Liver (tissue), 9 donors: ENCODE measurements around the gene YPEL3. TPM values are rescaled to one million over a fixed set of nuclear protein-coding genes. Genes with fewer than 3 reads are reported as not detected.
A peak's percentile ranks its signal among the peaks of the same experiment; 100 is the strongest.

Experiments
- DNase-seq: peaks from one replicate; pipeline ENCODE4 v3.0.0-alpha.2; 2017; ENCODE audit warnings: low spot score
- H3K27ac ChIP-seq, 2 donors: one replicate each; pipeline ENCODE4 v1.7.0; 2013; ENCODE audit warnings: inconsistent platforms in 2 of 2, low read length in 2 of 2, control low read depth in 1 of 2, low read depth in 1 of 2, mild to moderate bottlenecking in 1 of 2
- H3K27me3 ChIP-seq, 4 donors: one replicate each; pipeline versions ENCODE4 v1.6.1 to v1.7.0; 2013; ENCODE audit warnings: low read length in 3 of 4, inconsistent platforms in 1 of 4, mild to moderate bottlenecking in 1 of 4, moderate library complexity in 1 of 4; ENCODE audit not compliant: control insufficient read depth in 4 of 4, insufficient read depth in 4 of 4
- H3K36me3 ChIP-seq, 4 donors: one replicate each; pipeline versions ENCODE4 v1.6.1 to v1.7.0; 2013; ENCODE audit warnings: low read length in 3 of 4, mild to moderate bottlenecking in 3 of 4, low read depth in 1 of 4, moderate library complexity in 1 of 4; ENCODE audit not compliant: control insufficient read depth in 4 of 4, insufficient read depth in 3 of 4
- H3K4me1 ChIP-seq, 4 donors: one replicate each; pipeline versions ENCODE4 v1.6.1 to v1.7.0; 2013; ENCODE audit warnings: low read length in 3 of 4, mild to moderate bottlenecking in 3 of 4, moderate library complexity in 1 of 4; ENCODE audit not compliant: control insufficient read depth in 4 of 4, insufficient read depth in 4 of 4
- H3K4me3 ChIP-seq, 3 donors: one replicate each; pipeline versions ENCODE4 v1.6.1 to v1.7.0; 2013; ENCODE audit warnings: low read length in 3 of 3, control low read depth in 1 of 3, low read depth in 1 of 3, mild to moderate bottlenecking in 1 of 3
- H3K9ac ChIP-seq, 2 donors: one replicate each; pipeline ENCODE4 v1.7.0; 2013; ENCODE audit warnings: low read length in 2 of 2, mild to moderate bottlenecking in 2 of 2, moderate library complexity in 2 of 2, control low read depth in 1 of 2, low read depth in 1 of 2
- H3K9me3 ChIP-seq, 4 donors: one replicate each; pipeline versions ENCODE4 v1.6.1 to v1.7.0; 2013; ENCODE audit warnings: low read length in 3 of 4; ENCODE audit not compliant: control insufficient read depth in 4 of 4
- CTCF ChIP-seq: fragments of 150-350 bp; IDR thresholded peaks from 2 replicates; pipeline ENCODE4 v1.5.1; 2017; ENCODE audit warnings: improper control_type of control experiment, low read depth, low read length; ENCODE audit not compliant: missing input control
- EGR1 ChIP-seq, 2 donors: IDR thresholded peaks; 2 replicates each; pipeline ENCODE4 v1.6.1; 2016 to 2018; ENCODE audit warnings: antibody characterized with exemption in 2 of 2, low read depth in 2 of 2
- FOXA1 ChIP-seq: IDR thresholded peaks from 2 replicates; pipeline ENCODE4 v1.6.1; 2016; ENCODE audit warnings: antibody characterized with exemption
- FOXA2 ChIP-seq: IDR thresholded peaks from 2 replicates; pipeline ENCODE4 v1.6.1; 2016; ENCODE audit warnings: antibody characterized with exemption
- GABPA ChIP-seq, 2 donors: IDR thresholded peaks in 1 of 2; conservative IDR thresholded peaks in 1 of 2; 2 replicates each; pipeline ENCODE4 v1.6.1; 2016; ENCODE audit warnings: antibody characterized with exemption in 2 of 2, mild to moderate bottlenecking in 1 of 2, moderate library complexity in 1 of 2
- HNF4G ChIP-seq: IDR thresholded peaks from 2 replicates; pipeline ENCODE4 v1.6.1; 2016; ENCODE audit warnings: antibody characterized with exemption
- MAX ChIP-seq: IDR thresholded peaks from 2 replicates; pipeline ENCODE4 v1.6.1; 2016; ENCODE audit warnings: antibody characterized with exemption
- NR2F2 ChIP-seq: IDR thresholded peaks from 2 replicates; pipeline ENCODE4 v1.6.1; 2016; ENCODE audit warnings: antibody characterized with exemption
- RAD21 ChIP-seq, 2 donors: IDR thresholded peaks; 2 replicates each; pipeline ENCODE4 v1.6.1; 2016; ENCODE audit warnings: antibody characterized with exemption in 2 of 2, mild to moderate bottlenecking in 2 of 2
- REST ChIP-seq: IDR thresholded peaks from 2 replicates; pipeline ENCODE4 v1.6.1; 2016; ENCODE audit warnings: antibody characterized with exemption, mild to moderate bottlenecking
- RXRA ChIP-seq, 2 donors: IDR thresholded peaks; 2 replicates each; pipeline ENCODE4 v1.6.1; 2017 to 2018; ENCODE audit warnings: antibody characterized with exemption in 2 of 2, mild to moderate bottlenecking in 1 of 2
- SP1 ChIP-seq: IDR thresholded peaks from 2 replicates; pipeline ENCODE4 v1.6.1; 2018; ENCODE audit warnings: antibody characterized with exemption, mild to moderate bottlenecking
- TAF1 ChIP-seq: conservative IDR thresholded peaks from 2 replicates; pipeline ENCODE4 v1.6.1; 2016; ENCODE audit warnings: antibody characterized with exemption, mild to moderate bottlenecking
- YY1 ChIP-seq: IDR thresholded peaks from 2 replicates; pipeline ENCODE4 v1.6.1; 2016; ENCODE audit warnings: antibody characterized with exemption, mild to moderate bottlenecking
- WGBS: extraction: QIAGEN DNeasy Blood & Tissue Kit; methylation state at CpG from one replicate; pipeline ENCODE4 v1.1.7; 2013; 5-methylcytosine and 5-hydroxymethylcytosine counted together
- polyA plus RNA-seq, 2 donors: library from polyadenylated mRNA; stranded (reverse) in 1 of 2; unstranded in 1 of 2; fragments of 200-250 nt in 1 of 2; fragments of >200 nt in 1 of 2; fragmentation: Nextera tagmentation in 1 of 2; extraction: Ambion mirVana in 1 of 2; gene quantifications; one replicate each; pipeline versions ENCODE4 v1.2.1 to v1.2.3, GENCODE V29; 2013 to 2015
- total RNA-seq, 2 donors: library from RNA; depleted of rRNA; stranded (reverse); fragments of >200 nt; gene quantifications; one replicate each; pipeline ENCODE4 v1.2.3, GENCODE V29; 2014
- TF ChIP-seq, protein P1 (sequence below): IDR thresholded peaks from 2 replicates; pipeline ENCODE4 v1.6.1; 2016; ENCODE audit warnings: antibody characterized with exemption
- TF ChIP-seq, protein P2 (sequence below): IDR thresholded peaks from 2 replicates; pipeline ENCODE4 v1.6.1; 2016; ENCODE audit warnings: antibody characterized with exemption
- donor health status: healthy.
- donor health status: healthy.
- donor health status: healthy.
- donor health status: healthy.
- donor health status: healthy.

YPEL3 gene
- total and polyA plus RNA-seq, 4 donors, result 10.5 to 42.7 (median 24.5) TPM

GRCh38 chr16:30068750-30069610 is 27.0 kb downstream of the YPEL3 start:
- Histone ChIP-seq H3K27ac (no peak overlapping the region), H3K9ac (no peak overlapping the region), H3K36me3 (peaks cover 14 to 38% (median 35%) of the 10 kb centered on the region in 4 donors), H3K4me3 (no peak overlapping the region), H3K4me1 (peaks cover 0 to 29% (median 10%) of the 10 kb centered on the region in 4 donors), H3K27me3 (no peaks in the 10 kb centered on the region), H3K9me3 (no peaks in the 10 kb centered on the region)
- WGBS, result 87% methylated on average over 17 of the region's 17 CpGs
- no peak for DNase-seq
- TF ChIP-seq REST (no peak), HNF4G (no peak), RXRA (IDR thresholded peaks at IDR 0.05) (no peak), FOXA2 (no peak), TAF1 (no peak), RAD21 (IDR thresholded peaks at IDR 0.05) (peak in 1 of 2 donors; percentile 55), GABPA (IDR thresholded peaks at IDR 0.05 in 1 of 2, conservative IDR thresholded peaks at IDR 0.05 in 1 of 2) (no peak), CTCF (peak; percentile 30), SP1 (no peak)
- TF ChIP-seq, protein P1, sequence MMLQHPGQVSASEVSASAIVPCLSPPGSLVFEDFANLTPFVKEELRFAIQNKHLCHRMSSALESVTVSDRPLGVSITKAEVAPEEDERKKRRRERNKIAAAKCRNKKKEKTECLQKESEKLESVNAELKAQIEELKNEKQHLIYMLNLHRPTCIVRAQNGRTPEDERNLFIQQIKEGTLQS, result no peak

DNA sequence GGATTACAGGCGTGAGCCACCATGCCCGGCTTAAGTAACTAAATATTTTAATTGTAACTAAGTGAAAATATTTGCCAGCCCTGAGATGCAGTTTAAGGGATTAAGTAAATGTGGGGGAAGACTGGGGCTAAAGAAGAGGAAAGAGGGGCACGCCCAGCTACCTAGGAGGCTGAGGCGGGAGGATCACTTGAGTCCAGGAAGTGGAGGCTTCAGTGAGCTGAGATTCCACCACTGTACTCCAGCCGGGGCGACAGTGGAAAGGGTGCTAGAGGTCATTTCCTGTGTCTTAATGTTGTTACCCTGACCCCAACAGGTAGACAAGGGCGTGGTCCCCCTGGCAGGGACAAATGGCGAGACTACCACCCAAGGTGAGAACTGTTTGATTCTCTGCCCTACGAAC is 27.7 kb downstream of the YPEL3 start:
- Histone ChIP-seq H3K9ac (no peak overlapping the region), H3K9me3 (no peaks in the 10 kb centered on the region), H3K4me1 (peaks cover 0 to 34% (median 13%) of the 10 kb centered on the region in 4 donors), H3K27me3 (no peaks in the 10 kb centered on the region), H3K27ac (no peak overlapping the region), H3K36me3 (peaks cover 14 to 38% (median 35%) of the 10 kb centered on the region in 4 donors), H3K4me3 (no peak overlapping the region)
- WGBS, result 85% methylated on average over 9 of the region's 9 CpGs
- DNase-seq, result no peak
- no peak for TF ChIP-seq FOXA1
- no peak for TF ChIP-seq RAD21 (IDR thresholded peaks at IDR 0.05)
- no peak for TF ChIP-seq FOXA2
- no peak for TF ChIP-seq HNF4G
- TF ChIP-seq RXRA (IDR thresholded peaks at IDR 0.05), result no peak
- TF ChIP-seq, protein P2, sequence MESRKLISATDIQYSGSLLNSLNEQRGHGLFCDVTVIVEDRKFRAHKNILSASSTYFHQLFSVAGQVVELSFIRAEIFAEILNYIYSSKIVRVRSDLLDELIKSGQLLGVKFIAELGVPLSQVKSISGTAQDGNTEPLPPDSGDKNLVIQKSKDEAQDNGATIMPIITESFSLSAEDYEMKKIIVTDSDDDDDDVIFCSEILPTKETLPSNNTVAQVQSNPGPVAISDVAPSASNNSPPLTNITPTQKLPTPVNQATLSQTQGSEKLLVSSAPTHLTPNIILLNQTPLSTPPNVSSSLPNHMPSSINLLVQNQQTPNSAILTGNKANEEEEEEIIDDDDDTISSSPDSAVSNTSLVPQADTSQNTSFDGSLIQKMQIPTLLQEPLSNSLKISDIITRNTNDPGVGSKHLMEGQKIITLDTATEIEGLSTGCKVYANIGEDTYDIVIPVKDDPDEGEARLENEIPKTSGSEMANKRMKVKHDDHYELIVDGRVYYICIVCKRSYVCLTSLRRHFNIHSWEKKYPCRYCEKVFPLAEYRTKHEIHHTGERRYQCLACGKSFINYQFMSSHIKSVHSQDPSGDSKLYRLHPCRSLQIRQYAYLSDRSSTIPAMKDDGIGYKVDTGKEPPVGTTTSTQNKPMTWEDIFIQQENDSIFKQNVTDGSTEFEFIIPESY, result no peak
- no peak for TF ChIP-seq YY1
- TF ChIP-seq CTCF, result no peak
- TF ChIP-seq EGR1 (IDR thresholded peaks at IDR 0.05; ENCODE audit: low read depth in 2 of 2), result no peak
- TF ChIP-seq REST, result no peak
- TF ChIP-seq TAF1, result no peak
- TF ChIP-seq NR2F2, result no peak
- no peak for TF ChIP-seq GABPA (IDR thresholded peaks at IDR 0.05 in 1 of 2, conservative IDR thresholded peaks at IDR 0.05 in 1 of 2)
- no peak for TF ChIP-seq MAX
